Kidney (tissue), 22 donors: ENCODE results near the gene NUBP1. TPM values are rescaled to one million over a fixed set of nuclear protein-coding genes. Genes with fewer than 3 reads are reported as not detected.
A peak's percentile ranks its signal among the peaks of the same experiment; 100 is the strongest.

ENCODE experiments used
- DNase-seq, 5 donors: peaks; one replicate each; pipeline ENCODE4 v3.0.0-alpha.2; 2013 to 2020
- FAIRE-seq: peaks from 2 replicates; lab custom pipeline; 2012; peaks lifted over from hg19 to GRCh38; lab: Jason Lieb, UNC
- H3K27ac ChIP-seq, 2 donors: one replicate each; pipeline ENCODE4 v1.7.0; 2013; ENCODE audit warnings: low read depth in 2 of 2, low read length in 2 of 2, inconsistent platforms in 1 of 2
- H3K27me3 ChIP-seq: one replicate; pipeline ENCODE4 v1.7.1; 2013; ENCODE audit warnings: low read length, inconsistent platforms; ENCODE audit not compliant: control insufficient read depth, insufficient read depth
- H3K36me3 ChIP-seq, 3 donors: one replicate each; pipeline versions ENCODE4 v1.7.0 to v1.7.1; 2013; ENCODE audit warnings: low read length in 3 of 3, control low read depth in 1 of 3, inconsistent platforms in 1 of 3; ENCODE audit not compliant: insufficient read depth in 3 of 3, control insufficient read depth in 2 of 3
- H3K4me1 ChIP-seq, 3 donors: one replicate each; pipeline versions ENCODE4 v1.7.0 to v1.7.1; 2013; ENCODE audit warnings: low read length in 3 of 3, inconsistent platforms in 1 of 3, low read depth in 1 of 3; ENCODE audit not compliant: control insufficient read depth in 2 of 3, insufficient read depth in 2 of 3
- H3K4me3 ChIP-seq, 3 donors: one replicate each; pipeline versions ENCODE4 v1.7.0 to v1.8.1; 2013; ENCODE audit warnings: low read length in 3 of 3, control low read depth in 1 of 3, inconsistent platforms in 1 of 3
- H3K9ac ChIP-seq, 3 donors: one replicate each; pipeline versions ENCODE4 v1.7.0 to v1.7.1; 2013; ENCODE audit warnings: low read length in 3 of 3, control low read depth in 1 of 3, inconsistent platforms in 1 of 3
- H3K9me3 ChIP-seq, 3 donors: one replicate each; pipeline versions ENCODE4 v1.7.0 to v1.7.1; 2013; ENCODE audit warnings: low read length in 3 of 3, control low read depth in 1 of 3, inconsistent platforms in 1 of 3; ENCODE audit not compliant: control insufficient read depth in 2 of 3, insufficient read depth in 1 of 3
- CTCF ChIP-seq: IDR thresholded peaks from 3 replicates; pipeline ENCODE4 v1.5.1; 2012; ENCODE audit warnings: mild to moderate bottlenecking, moderate library complexity, borderline replicate concordance; ENCODE audit not compliant: insufficient read depth; ENCODE audit errors: extremely low read depth
- intact Hi-C: fragments of 100-400 bp; cut with DNase I; formaldehyde crosslinking; loops from one replicate; pipeline ENCODE4 v1.11.1; 2022
- long read RNA-seq, 10 donors: library from polyadenylated mRNA in 1 of 10; unstranded in 1 of 10; transcript quantifications; one replicate each; pipeline ENCODE4 v2.0.0 and lab custom pipeline, GENCODE V29; 2021 to 2026
- polyA plus RNA-seq: library from polyadenylated mRNA; stranded (reverse); fragments of 350-450 nt; fragmentation: Illumina TruSeq; extraction: RNeasy Lipid Tissue Mini Kit (QIAGEN cat#74804); gene quantifications from one replicate; pipeline ENCODE4 v1.2.3, GENCODE V29; 2014; ENCODE audit warnings: low read depth, low replicate concordance; ENCODE audit not compliant: insufficient read depth
- total RNA-seq: library from RNA; stranded (reverse); fragmentation: NEBNext Ultra II Directional; extraction: Animal tissue kit (Norgen Biotek cat#: 25700); gene quantifications from one replicate; pipeline ENCODE4 v1.2.1, GENCODE V29; 2021
- donor health status: control.
- donor health status: control.
- donor health status: control.
- donor health status: control.
- donor health status: control.
- donor health status: DM: yes; HTN: yes; CAD: no.
- donor health status: Normal renal cell carcinoma (clear cell type).

The NUBP1 gene
- total RNA-seq, result 38.5 TPM
- polyA plus RNA-seq, result 47.7 TPM
- long read RNA-seq, donor 1, partial matches to known transcripts, result 0 of 2 reads
- long read RNA-seq, donor 1, other reads (novel, unspliced or antisense), result 0 of 2 reads
- long read RNA-seq, donor 2, transcript NUBP1-201 (11 exons, 1,228 nt), result major isoform, 7 of 7 reads
- long read RNA-seq, donor 2, partial matches to known transcripts, result 0 of 7 reads
- long read RNA-seq, donor 2, other reads (novel, unspliced or antisense), result 0 of 7 reads
- long read RNA-seq, donor 3, transcript NUBP1-201 (11 exons, 1,228 nt), result major isoform, 11 of 12 reads
- long read RNA-seq, donor 3, partial matches to known transcripts, result 0 of 12 reads
- long read RNA-seq, donor 3, other reads (novel, unspliced or antisense), result 0 of 12 reads
- long read RNA-seq, donor 4, transcript NUBP1-201 (11 exons, 1,228 nt), result major isoform, 5 of 6 reads
- long read RNA-seq, donor 4, partial matches to known transcripts, result 0 of 6 reads
- long read RNA-seq, donor 4, other reads (novel, unspliced or antisense), result 0 of 6 reads
- long read RNA-seq, donor 5, result 0 reads
- long read RNA-seq, donor 6, transcript NUBP1-201 (11 exons, 1,228 nt), result major isoform, 9 of 14 reads
- long read RNA-seq, donor 6, partial matches to known transcripts, result 5 of 14 reads
- long read RNA-seq, donor 6, other reads (novel, unspliced or antisense), result 0 of 14 reads
- long read RNA-seq, donor 7, transcript NUBP1-201 (11 exons, 1,228 nt), result major isoform, 22 of 36 reads
- long read RNA-seq, donor 7, partial matches to known transcripts, result 3 of 36 reads
- long read RNA-seq, donor 7, other reads (novel, unspliced or antisense), result 11 of 36 reads
- long read RNA-seq, donor 8, partial matches to known transcripts, result 0 of 3 reads
- long read RNA-seq, donor 8, other reads (novel, unspliced or antisense), result 0 of 3 reads
- long read RNA-seq, donor 9, partial matches to known transcripts, result 0 of 1 reads
- long read RNA-seq, donor 9, other reads (novel, unspliced or antisense), result 0 of 1 reads
- long read RNA-seq, donor 10, partial matches to known transcripts, result 0 of 3 reads
- long read RNA-seq, donor 10, other reads (novel, unspliced or antisense), result 0 of 3 reads

DNA sequence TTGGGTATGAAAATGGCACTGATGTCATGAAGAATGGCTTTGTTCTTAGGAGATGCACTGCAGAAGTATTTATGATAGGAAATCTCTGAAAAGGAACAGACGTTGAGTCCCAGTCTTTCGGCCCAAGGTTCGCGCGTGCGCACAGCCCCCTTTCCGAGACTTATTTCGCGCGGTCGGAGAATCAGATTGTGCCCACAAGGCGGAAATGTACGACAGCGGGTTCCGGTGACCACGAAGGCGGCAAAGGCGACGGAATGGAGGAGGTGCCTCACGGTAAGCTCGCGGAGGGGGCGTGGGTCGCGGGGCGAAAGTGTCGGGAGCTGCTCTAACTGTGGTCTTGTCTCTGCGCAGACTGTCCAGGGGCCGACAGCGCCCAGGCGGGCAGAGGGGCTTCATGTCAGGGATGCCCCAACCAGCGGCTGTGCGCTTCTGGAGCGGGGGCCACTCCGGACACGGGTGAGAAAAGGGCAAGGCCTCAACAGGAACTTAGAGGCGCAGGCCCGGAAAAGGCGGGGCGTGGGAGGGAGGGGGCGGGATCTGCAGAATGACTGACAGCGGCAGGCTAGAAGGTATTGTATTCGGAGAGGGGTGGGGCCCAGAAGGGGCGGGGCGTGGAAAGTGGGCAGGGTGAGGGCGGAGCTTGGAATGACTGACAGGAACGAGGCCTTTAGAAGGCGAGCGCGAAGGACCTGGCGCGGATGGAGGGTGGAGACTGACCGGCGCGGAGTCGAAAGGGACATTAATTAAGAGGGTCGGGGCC is at the start of gene NUBP1:
Gene NUBP1, plus strand, starts transcription at position 233 of the 760 bp plus-strand sequence. Its CDS starts 22 bp downstream, at position 255.
- peak; percentile 99 to 100 (median 100) for DNase-seq
- Histone ChIP-seq H3K4me3 (peak within 1 kb of the TSS; percentile 75 to 87 (median 85)), H3K4me1 (peaks cover 3 to 6% (median 6%) of the 10 kb centered on the region in 3 donors), H3K27me3 (no peaks in the 10 kb centered on the region), H3K27ac (peak within 1 kb of the TSS; percentile 99), H3K9ac (peak within 1 kb of the TSS; percentile 71 to 87 (median 72)), H3K9me3 (no peaks in the 10 kb centered on the region), H3K36me3 (peaks cover 0 to 8% (median 7%) of the 10 kb centered on the region in 3 donors)
- peak; percentile 41 for FAIRE-seq
- intact Hi-C loops, result no loop called here
- TF ChIP-seq CTCF, result no peak

GRCh38 chr16:10693889-10694288 is 49.8 kb upstream of the NUBP1 start:
- intact Hi-C loops, result no loop called here
- Histone ChIP-seq H3K36me3 (no peaks in the 10 kb centered on the region), H3K27me3 (no peaks in the 10 kb centered on the region), H3K4me3 (no peak overlapping the region), H3K27ac (no peak overlapping the region), H3K9me3 (no peaks in the 10 kb centered on the region), H3K9ac (no peak overlapping the region), H3K4me1 (no peaks in the 10 kb centered on the region)
- TF ChIP-seq CTCF, result no peak
- no peak for FAIRE-seq
- DNase-seq, result no peak

GRCh38 chr16:10694306-10694705 is 49.3 kb upstream of the NUBP1 start:
- Histone ChIP-seq H3K36me3 (no peaks in the 10 kb centered on the region), H3K4me3 (no peak overlapping the region), H3K27me3 (no peaks in the 10 kb centered on the region), H3K9me3 (no peaks in the 10 kb centered on the region), H3K4me1 (no peaks in the 10 kb centered on the region), H3K27ac (no peak overlapping the region), H3K9ac (no peak overlapping the region)
- FAIRE-seq (no peak), DNase-seq (no peak)
- intact Hi-C loops, result no loop called here
- no peak for TF ChIP-seq CTCF
